ENCODE results near the gene MSANTD7.
A peak's percentile ranks its signal among the peaks of the same experiment; 100 is the strongest.
"Not testable (repeated sequence)": the region's sequence is repeated elsewhere in the genome, so short reads cannot be mapped to it uniquely, and the experiment has no call there.

The MSANTD7 gene, protein sequence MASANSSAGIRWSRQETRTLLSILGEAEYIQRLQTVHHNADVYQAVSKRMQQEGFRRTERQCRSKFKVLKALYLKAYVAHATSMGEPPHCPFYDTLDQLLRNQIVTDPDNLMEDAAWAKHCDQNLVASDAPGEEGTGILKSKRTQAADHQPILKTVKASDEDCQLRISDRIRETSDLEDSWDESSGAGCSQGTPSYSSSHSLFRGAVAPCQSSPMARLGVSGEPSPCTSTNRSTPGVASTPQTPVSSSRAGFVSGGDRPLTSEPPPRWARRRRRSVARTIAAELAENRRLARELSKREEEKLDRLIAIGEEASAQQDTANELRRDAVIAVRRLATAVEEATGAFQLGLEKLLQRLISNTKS

DNA sequence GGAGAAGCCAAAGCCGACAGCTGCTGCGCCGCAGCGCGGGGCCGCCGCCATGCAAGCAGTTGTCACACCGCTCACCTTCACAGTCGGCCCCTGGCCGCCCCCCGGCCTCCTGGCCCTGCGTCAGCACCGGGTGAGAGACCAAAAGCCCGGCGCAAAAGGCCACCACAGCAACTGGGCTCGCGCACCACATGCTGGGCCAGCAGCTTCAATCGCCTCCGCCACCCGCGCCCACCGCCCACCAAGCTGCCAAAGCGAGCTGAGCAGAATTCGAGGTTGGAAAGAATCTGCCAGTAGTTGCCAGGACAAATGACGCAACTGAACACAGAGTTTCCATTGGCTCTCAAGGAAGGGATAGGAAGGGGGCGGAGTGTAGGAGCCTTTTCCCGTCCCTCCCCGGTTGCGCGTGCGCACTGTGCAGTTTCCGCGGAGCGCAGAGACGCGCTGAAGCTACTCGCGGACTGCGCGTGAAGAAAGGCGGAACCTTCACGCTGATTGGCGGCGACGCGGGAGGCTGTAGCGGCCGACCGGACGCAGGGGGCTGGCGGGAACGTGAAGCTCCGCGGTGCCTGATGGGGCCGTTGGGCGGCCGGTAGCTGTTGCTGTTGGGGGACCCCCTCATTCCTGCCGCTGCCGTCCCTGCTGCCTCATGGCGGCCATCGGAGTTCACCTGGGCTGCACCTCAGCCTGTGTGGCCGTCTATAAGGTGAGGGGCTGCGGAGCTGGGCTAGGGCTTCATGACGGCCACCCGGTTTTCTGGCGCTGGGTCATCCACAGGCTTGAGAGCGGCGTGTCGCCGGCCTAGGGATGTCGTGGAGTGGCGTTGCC lies at the start of gene MSANTD7, which contains the start of the genes CDNF and HSPA14:
TSS of gene MSANTD7 (plus strand) at position 550 of the 825 bp plus-strand sequence. CDS start 3,979 bp downstream, outside the sequence.
TSS of gene CDNF (minus strand) at position 281 of the 825 bp plus-strand sequence. CDS start at position 190, 91 bp downstream.
TSS of gene HSPA14 (plus strand) at position 550 of the 825 bp plus-strand sequence. CDS start at position 647, 97 bp downstream.
- peak; percentile 99 for DNase-seq (ENCODE audit: low read depth)

- DNase-seq (ENCODE audit: low read depth), result no peak
These were observed 39.5 kb upstream of the MSANTD7 start for GRCh38 chr10:14798636-14799035.

- no peak for DNase-seq (ENCODE audit: low read depth)
These were observed 37.7 kb upstream of the MSANTD7 start for GRCh38 chr10:14800397-14800796.

DNA sequence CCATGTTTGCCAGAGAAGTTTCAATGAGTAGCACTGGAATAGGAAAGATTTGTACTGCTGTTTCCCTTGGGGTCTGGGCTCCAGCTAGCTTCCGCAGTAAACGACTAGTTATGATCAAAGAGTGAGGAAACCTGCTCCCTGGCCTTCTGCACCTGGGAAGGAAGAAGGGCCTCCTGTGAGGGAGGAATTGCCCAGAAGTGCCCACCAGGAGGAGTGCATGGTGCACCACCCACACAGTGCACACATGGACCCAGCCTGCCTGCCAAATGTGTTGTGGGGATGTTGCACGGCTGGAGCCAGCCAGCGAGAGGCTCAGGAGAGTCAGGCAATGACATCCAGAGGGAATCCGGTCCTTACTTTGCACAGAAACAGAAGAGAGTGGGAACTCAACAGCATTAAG lies 36.4 kb upstream of the MSANTD7 start:
- DNase-seq (ENCODE audit: low read depth), result no peak

GRCh38 chr10:14803827-14804226 lies 34.3 kb upstream of the MSANTD7 start:
- no peak for DNase-seq (ENCODE audit: low read depth)

- no peak for DNase-seq (ENCODE audit: low read depth)
These were observed 31.8 kb upstream of the MSANTD7 start for GRCh38 chr10:14806318-14806717.

DNA sequence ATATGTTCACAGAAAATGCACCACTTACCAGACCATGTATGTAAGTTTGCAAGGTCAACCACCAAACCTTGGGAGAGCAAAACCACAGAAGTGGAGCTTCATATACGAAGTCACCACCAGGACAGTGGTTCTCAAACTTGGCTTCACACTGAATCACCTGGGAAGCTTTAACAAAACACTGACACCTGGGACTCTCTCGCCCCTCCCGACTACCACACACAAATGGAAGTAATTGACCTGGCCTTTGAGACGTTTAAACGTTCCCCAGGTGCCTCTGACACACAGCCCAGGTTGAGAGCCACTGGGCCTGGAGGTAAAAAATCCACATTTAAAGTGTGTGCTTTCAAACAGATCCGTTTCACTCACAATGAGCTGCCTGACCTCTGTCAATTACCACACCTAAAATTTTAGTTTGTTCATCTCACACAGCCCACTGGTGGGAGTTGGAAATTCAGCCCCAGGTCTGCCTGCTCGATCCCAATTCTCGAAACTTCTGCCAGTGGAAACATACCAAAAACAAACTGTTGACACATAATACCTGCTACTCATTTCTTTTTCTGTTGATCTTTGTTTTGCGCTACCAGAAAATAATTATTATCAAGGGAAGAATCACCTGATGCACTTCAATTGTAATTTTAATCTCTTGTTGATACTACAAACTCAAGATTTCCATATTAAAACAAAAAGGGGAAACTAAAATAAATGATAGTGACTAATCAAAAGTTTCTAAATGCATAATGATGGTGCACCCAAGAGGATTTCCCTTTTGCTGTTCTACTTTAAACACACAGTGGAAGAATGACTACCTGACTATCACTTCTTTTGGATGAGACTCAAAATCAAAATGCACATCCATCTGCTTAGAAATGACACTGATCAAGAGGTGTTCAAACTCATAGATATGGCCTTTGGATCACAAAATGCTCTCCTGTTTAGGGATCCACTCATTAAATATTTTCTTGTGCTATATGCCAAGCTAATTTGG lies 26.8 kb upstream of the MSANTD7 start:
- DNase-seq (ENCODE audit: low read depth), result no peak

- no peak for DNase-seq (ENCODE audit: low read depth)
These were observed 25.8 kb upstream of the MSANTD7 start for GRCh38 chr10:14812271-14812670.

DNA sequence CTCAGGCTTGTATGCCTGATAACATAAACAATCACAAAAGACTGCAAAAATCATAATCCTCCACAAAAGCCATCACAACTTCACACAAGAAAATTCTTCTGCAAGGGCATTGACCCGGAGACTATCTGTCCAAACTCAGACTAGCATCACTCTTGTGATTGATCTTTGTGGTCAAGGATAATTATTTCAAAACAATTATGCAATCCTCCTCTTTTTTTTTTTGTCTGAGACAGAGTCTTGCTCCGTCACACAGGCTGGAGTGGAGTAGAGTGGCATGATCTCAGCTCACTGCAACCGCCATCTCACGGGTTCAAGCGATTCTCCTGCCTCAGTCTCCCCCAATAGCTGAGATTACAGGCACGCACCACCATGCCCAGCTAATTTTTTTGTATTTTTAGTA lies 22.4 kb upstream of the MSANTD7 start:
- no peak for DNase-seq (ENCODE audit: low read depth)

DNA sequence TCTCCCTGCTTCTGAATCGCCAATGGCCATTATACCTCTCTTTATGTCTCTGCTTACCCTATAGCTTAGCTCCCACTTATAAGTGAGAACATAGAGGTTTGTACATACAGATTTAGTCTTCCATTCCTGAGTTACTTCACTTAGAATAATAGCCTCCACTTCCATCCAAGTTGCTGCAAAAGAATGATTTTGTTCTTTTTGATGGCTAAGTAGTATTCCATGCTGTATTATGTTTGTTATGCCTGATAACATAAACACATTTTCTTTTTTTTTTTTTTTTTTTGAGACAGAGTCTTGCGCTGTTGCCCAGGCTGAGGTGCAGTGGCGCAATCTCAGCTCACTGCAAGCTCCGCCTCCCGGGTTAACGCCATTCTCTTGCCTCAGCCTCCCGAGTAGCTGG lies 21.4 kb upstream of the MSANTD7 start:
- not testable (repeated sequence) for DNase-seq (ENCODE audit: low read depth)

GRCh38 chr10:14820010-14820774 lies 17.9 kb upstream of the MSANTD7 start:
- no peak for DNase-seq (ENCODE audit: low read depth)

GRCh38 chr10:14820775-14821154 lies 17.3 kb upstream of the MSANTD7 start:
- no peak for DNase-seq (ENCODE audit: low read depth)

DNA sequence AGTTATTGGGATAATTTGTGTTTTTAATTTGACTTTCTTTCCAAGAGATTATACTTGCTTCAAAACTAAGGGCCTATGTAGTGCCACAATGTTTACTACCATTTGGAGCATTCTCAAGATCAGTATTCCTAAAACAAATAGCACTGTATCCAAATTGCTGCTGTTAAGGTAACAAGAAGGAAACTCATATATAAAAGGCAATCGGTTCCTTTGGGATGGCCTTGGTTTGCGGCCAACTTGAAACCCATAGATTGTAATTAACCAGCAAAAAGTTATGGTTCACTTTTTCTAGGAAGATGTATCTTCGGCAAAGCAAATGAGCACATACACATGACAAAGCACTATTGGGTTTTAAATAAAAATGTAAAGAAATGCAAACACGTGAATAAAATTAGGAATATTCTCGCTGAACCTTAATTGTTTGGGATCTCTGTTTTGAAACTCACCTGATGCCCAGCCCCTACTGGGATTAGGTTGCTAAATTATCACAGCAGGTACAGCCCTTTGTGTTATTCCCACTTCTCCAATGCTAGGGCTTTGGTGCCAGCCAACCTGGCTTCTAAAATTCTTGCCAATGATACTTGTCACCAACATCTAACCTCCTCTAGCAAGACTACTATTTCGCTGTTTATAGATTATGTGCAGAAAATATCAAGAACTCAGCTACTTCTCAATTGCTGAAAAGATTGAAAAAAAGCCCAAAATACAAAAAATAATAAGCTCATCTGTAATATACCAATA lies 16.3 kb upstream of the MSANTD7 start:
- no peak for DNase-seq (ENCODE audit: low read depth)

- DNase-seq (ENCODE audit: low read depth), result no peak
These were observed 15.0 kb upstream of the MSANTD7 start for GRCh38 chr10:14822879-14823755.

DNA sequence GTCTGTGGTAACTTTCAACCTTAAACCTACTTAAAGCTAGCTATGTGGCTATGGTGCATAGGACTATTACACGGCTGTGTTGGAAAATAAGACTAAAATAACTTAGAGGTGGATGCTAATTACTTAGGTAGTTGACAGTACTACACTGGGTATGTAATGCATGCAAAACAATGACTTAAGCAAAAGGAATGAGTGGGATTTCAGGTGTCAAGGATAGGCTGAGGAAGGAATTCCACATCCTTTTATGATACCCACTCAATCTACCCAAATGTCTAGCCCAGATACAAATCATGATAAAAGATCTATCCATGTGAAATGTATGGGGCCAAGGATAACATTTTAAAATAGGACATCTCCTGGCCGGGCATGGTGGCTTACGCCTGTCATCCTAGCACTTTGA lies 14.1 kb upstream of the MSANTD7 start:
- no peak for DNase-seq (ENCODE audit: low read depth)

DNA sequence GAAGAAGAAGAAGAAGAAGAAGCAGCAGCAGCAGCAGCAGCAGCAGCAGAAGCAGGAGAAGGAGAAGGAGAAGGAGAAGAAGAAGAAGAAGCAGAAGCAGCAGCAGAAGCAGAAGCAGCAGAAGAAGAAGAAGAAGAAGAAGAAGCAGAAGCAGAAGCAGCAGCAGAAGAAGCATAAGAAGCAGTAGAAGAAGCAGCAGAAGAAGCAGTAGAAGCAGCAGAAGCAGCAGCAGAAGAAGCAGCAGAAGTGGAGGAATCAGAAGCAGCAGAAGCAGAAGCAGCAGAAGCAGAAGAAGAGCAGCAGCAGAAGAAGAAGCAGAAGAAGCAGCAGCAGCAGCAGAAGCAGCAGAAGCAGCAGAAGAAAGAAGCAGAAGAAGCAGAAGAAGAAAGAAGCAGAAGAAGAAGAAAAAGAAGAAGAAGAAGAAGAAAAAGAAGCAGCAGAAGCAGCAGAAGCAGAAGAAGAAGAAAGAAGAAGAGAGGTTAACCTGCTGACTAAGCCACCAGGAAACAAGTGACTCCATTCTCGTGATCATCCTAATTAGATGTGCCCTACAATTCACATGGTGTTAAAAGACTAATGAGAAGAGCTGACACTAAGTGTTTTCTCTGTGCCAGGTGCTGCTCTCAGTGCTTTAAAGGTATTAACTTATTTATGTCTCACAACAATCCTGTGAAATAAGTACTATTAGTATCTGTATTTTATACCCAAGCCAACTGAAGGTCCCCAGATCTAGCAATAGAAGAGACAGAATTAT lies 11.9 kb upstream of the MSANTD7 start:
- DNase-seq (ENCODE audit: low read depth), result no peak

DNA sequence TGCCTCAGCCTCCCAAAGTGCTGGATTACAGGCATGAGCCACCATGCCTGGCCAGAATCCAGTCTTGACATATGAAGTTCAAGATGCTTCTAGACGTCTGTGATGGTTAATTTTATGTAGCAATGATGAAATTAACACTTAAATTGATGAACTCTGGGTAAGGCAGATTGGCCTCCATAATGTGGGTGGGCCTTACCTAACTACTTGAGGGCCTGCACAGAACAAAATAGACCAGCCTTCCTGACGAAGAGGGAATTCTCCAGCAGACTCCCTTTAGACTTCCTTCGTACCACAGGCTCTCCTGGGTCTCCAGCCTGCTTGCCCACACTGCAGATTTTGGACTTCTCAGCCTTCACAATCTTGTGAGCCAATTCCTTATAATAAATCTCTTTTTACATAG lies 5.0 kb upstream of the MSANTD7 start:
- DNase-seq (ENCODE audit: low read depth), result no peak

DNA sequence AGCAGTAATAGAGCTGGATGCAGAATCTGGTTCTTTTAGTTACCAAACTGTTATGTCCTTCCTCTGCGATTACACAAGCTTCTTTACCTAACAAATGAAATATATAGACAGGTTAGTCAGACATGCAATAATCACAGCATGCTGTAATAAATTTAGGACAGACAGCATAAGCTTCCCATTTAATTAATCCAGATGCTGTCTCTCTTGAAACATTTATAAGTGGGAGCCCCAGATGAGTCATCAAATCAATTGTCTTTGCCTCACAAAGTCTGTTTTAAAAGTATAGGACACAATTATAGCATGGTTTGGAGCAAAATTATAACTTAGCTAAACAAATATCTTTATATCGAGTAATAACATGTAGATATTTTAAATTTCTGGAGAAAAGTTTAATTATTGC lies 1.9 kb upstream of the MSANTD7 start:
- no peak for DNase-seq (ENCODE audit: low read depth)
